ENCODE data around the gene TBC1D8.

TBC1D8 gene

DNA sequence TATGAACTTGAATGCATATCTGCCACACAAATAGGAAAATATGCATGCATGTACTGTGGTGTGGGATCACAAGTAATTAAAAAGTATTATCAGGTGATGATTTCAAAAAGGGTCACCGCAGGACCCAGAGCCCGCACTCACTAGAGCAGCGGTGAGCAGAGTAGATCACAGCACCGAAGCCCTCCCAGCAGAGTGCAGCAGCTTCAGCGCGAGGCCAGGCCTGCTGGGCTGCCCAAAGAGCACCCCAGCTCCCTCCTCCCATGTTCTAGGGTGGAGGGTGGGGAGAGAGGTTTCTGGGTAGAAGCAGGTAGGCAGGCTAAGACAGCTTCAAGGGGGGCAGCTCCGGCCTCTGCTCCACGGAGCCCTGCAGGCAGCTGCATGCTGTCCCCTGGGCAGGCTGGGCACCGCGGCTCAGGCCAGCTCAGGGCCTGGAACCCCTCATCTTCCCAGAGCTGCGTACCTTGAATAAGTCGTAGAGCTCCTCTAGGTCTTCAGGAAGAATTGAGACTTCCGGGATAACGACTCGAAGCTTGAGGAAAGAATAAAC is 124.2 kb downstream of the TBC1D8 start:
- no peak for DNase-seq (ENCODE audit: low read depth)

- no peak for DNase-seq (ENCODE audit: low read depth)
These were observed 124.9 kb downstream of the TBC1D8 start for GRCh38 chr2:101026253-101026701.

DNA sequence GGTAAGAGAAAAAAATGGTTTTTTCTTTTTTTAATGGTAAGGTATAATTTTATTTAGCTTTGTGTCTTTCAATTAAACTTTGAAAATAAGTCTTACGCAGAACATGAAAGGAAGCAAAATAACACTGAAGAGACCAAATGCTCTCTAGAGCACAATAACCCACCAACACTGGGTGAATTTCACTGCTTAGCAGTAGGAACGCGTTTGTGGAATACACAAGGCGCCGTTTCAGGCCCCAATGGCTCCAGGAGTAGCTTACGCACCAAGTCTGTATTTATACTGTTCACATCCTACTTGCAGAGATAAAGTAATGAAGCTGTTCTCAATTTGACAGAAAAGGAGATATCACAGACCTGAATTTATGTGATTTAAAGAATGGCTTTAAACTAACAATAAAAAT is 125.6 kb downstream of the TBC1D8 start:
- DNase-seq (ENCODE audit: low read depth): no peak

DNA sequence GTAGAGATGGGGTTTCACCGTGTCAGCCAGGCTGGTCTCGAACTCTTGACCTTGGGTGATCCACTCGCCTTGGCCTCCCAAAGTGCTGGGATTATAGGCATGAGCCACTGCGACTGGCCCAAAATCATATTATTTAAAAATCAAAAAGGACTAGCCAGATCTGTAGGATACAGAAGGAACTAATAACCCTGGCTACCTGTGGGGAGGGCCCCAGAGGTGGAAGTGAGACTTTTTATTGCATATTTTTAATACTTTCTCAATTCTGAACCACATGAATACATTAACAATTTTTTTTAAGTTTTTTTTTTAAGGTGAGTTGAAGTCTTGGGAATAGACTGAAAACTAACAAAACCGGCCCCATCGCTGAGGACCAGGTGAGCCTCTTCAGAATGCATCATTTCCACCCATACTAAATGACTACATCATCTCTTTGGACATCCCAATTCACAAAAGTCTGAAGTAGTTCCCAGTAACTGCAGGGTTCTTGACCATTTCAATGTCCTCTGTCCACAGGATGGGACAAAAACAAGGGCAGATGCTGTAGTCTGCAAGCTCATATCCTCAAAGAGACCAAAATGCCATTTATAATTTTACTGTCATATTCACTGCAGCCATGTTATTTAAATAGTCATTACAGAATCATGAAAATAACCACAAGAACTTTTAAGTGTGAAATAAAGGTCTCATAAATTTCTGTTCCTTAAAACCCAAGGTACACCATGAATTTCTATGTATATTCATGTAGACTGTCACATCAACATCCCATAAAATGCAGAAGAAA is 127.7 kb downstream of the TBC1D8 start:
- DNase-seq (ENCODE audit: low read depth): no peak

- DNase-seq (ENCODE audit: low read depth): no peak
These were observed 129.0 kb downstream of the TBC1D8 start for GRCh38 chr2:101022221-101022620.

DNA sequence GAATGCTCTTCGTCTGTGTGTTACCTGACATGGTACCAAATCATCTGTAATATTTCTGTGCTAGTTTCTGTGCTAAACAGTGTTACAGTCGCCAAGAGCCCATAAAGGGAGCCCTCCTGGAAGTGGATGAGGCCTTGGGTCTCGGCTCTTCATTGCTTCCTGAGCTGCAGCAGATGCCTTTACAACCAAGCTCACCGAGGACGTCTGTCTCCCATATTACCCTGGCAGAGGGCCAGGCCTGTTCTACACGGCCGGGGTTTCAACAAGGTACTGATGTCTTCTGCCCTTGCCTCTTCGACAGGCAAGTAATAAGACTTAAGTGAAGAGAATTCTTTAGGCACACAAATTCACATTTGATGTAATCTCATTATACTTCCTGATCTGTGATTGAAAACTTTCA is 132.2 kb downstream of the TBC1D8 start:
- no peak for DNase-seq (ENCODE audit: low read depth)

- DNase-seq (ENCODE audit: low read depth): no peak
These were observed 133.8 kb downstream of the TBC1D8 start for GRCh38 chr2:101017371-101017770.

- no peak for DNase-seq (ENCODE audit: low read depth)
These were observed 136.8 kb downstream of the TBC1D8 start for GRCh38 chr2:101014264-101014857.

DNA sequence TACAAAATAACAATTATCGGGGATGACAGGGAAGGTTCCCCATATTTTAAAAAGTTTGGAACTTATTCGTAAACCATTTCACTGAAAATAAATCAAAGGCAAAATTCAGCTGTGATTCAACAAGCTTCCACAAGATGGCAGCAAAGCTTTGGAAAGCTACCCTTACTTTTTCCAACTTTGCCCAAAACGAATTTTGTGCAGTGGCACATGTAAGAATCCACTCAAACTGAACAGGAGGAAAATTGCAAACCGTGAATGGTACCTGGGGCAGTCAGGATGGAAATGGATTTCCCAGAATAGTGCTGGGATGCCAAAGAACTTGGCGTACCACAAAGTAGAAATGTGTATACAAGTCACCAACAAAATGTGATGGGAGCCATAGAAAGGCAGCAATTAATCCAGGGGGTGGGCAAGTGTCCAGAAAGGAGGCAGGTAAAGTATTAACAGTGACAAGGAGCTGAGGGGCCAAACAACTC is 138.4 kb downstream of the TBC1D8 start:
- no peak for DNase-seq (ENCODE audit: low read depth)

DNA sequence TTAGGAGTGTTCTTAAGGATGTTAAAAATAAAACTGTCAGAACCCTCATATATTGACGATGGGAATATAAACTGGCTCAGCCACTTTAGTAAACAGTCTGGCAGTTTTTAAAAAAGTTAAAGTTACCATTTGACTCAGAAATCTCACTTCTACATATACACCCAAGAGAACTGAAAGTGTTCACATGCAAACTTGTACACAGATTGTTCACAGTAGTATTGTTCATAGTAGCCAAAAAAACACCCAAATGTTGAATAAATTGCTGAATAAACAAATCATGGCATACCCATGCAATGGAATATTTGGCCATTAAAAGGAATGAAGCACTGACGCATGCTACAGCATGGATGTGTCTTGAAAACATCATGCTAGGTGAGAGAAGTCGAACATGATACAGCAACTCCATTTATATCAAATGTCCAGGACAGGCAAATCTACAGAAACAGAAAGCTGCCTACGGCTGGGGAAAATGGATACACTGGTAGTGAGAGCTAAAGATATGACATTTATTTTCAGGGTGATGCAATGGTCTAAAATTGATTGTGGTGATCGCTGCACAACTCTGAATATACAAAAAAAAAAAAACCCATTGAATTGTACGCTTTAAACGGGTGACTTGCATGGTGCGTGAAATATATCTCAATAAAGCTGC is 139.0 kb downstream of the TBC1D8 start:
- DNase-seq (ENCODE audit: low read depth): no peak

DNA sequence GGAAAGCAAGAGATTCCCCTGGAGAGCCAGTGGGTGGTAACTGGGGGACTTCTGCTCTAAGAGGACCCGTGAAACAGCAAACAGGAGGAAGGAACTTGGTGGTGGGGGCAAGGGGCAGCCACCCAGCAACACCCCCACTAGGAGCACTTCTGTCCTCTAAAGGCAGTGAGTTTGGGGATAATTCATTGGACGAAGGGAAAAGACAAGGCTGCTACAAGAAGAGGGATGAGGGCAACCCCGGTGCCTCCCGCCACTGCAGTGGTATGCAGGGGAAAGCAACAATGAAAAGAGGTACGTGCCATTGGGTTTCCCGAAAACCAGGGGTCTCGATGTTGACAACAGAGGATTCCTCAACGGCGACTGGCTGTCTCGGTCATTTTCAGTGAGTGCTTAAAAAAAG is 140.0 kb downstream of the TBC1D8 start:
- no peak for DNase-seq (ENCODE audit: low read depth)

DNA sequence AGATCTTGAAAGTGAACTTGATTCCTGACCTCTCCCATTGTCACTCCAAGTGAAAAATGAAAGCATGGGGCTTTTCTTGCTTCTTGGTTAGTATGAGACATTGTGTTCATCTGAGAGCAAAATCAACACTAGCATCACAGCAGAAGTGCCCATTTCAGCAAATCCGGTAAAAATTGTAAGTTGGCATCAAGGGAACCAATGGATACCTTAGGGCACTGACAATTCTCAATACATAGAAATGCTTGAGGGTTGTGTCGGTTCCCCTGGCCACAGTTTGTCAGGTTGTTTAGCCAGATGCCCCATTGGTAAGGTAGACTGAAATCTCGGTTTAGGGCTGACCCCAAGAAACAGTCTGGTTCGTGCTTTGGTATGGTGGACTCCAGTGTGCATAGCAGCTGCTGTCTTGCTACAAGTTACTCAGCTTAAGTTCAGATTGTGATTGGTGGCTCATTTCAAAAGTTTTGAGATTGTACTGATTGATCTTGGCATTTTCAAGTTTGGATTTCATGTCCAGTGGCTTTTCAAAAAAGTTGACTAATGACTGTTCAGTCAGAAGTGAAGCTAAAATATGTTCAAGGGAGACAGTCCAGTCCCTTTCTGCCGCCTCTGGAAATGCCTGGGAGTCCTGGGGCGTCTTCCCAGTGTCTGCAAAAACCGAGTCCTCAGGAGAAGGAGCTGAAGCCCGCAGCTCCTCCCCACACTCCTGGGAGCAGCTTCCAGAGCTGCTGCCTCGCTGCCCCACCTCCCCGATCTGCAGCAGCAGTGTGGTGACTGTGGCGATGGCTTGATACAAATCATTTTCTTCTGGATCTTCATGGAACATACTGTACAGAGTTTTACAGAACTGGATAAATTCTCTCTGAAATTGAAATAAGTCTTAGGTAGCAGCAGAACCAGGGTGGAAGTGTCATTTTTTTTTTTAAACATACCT is 143.5 kb downstream of the TBC1D8 start:
- DNase-seq (ENCODE audit: low read depth): no peak

DNA sequence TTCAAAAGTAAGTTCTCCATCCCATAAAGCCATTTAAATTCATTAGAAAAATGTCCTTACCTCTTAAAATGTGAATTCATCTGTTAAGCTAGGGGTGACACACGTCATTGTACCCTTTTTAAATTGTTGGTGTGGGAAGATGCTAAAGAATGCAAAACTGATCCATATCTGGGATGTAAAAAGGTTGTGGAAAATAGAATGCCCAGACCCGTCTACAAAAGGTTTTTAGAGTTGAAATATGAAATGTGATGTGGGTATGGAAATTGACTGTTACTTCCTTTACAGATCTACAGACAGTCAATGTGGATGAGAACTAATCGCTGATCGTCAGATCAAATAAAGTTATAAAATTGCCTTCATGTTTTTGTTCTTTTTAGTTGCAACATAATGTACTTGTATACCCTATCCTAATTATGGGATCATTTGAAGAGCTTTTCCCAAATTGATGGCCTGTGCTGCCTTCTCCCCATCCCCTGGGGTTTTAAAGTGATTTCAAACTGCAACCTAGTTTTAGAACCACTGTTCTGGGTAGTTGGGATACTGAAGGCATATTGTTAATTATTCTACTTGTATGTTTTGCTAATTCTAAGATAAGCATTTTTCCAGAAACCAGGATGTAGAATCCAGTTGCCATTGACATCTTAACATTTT is 145.0 kb downstream of the TBC1D8 start:
- no peak for DNase-seq (ENCODE audit: low read depth)

DNA sequence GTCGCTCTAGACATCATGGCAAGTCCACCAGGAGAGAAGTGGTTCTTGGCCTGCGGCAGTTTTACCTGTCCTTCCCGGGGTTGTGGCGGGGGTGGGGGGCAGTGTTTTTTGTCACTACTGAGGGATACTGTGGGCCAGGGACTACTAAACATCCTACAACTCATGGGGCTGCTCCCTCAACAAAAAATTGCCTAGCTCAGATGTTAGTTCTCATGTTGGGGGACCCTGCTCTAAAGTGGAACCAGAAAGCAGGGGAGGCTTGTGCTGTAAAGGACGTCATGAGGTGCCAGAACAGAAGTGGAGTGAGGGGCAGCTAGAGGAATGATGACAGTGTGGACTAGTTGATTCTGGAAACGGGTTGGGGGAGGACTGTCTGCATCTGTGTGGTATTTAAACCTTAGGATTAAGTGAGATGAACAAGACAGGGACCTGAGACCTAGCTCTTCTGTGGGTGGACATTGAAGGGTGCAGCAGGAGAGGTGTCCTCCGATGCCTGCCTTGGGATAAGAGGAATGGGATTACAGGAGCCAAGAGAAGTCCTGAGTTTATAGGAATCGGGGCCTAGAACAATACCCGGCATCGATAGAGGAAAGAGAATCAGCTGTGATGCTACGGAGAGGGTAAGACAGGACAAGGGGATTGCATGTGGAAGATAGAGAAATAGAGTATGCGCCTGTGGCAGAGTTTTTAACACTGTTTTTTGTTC is 146.4 kb downstream of the TBC1D8 start:
- no peak for DNase-seq (ENCODE audit: low read depth)

DNA sequence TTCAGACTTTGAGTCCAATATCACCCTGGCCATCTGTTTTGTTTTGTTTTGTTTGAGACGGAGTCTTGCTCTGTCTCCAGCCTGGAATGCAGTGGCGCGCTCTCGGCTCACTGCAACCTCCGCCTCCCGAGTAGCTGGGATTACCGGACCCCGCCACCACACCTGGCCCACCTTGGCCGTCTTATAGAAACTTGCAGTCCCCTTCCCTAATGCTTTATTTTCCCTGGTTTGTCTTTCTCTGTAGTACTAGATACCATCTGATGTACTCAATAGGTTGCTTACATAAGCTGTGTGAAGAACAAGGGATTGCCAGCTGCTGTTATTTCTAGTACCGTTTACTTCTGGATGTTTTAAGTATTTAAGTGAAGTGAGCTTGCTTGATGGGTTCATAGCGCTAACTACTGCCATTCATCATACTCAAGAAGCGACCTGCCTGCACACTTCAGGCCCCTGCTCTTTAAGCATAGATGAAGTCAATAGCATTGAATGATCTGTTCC is 147.9 kb downstream of the TBC1D8 start:
- DNase-seq (ENCODE audit: low read depth): no peak

DNA sequence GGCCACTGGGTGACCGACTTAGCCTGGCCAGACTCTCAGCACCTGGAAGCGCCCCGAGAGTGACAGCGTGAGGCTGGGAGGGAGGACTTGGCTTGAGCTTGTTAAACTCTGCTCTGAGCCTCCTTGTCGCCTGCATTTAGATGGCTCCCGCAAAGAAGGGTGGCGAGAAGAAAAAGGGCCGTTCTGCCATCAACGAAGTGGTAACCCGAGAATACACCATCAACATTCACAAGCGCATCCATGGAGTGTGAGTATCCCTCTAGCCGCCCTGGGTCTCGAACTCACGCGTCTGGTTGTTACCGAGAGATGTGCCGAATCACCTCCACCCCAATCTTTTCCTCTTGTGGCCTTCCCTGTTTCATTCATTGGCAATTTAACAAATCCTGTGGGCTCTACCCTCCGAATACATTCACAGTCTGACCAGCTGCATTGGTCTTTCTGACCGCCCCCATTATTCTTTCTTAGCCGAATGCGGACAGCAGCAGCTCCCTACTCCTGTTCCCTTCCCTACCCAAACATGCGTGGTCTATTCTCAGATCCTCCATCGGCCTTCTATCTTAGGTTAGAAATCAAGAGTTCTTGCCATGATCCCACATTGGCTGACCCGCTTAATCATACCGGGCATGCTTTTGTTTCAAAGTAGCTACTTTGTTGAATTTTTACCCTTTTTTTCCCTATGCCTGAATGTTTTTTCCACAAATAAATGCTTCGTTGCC is 148.5 kb downstream of the TBC1D8 start:
- no peak for DNase-seq (ENCODE audit: low read depth)

- peak; percentile 89 for DNase-seq (ENCODE audit: low read depth)
These were observed 149.3 kb downstream of the TBC1D8 start, which contains the start of gene RPL31 for GRCh38 chr2:101001691-101002561. Gene RPL31, plus strand, starts transcription at chr2:101002289. Its CDS starts 413 bp downstream, at chr2:101002702.

DNA sequence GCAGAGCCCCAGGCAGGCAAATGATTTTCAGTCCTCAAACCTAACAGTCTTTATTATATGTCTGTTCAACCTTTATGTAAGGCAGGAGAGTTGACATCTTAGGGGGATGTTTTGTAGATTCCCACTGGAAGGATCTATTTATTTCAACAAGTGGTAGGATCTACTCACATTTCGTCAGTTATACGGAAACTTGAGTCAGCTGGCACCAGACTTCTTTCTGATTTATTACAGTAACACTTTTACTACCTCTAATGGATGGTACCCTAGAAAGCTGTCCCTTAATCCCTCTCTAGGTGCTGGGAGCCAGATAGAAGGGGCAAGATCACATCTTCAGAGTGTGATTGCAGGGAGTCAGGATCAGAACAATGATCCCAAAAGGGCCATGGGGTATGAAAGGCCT is 151.2 kb downstream of the TBC1D8 start:
- DNase-seq (ENCODE audit: low read depth): no peak

- no peak for DNase-seq (ENCODE audit: low read depth)
These were observed 153.0 kb downstream of the TBC1D8 start for GRCh38 chr2:100998235-100998573.

Measured in stimulated activated CD8-positive, alpha-beta memory T cell treated with anti-CD3 and anti-CD28 coated beads, Interleukin-12 subunit alpha, Interleukin-12 subunit beta, amount 100 ng/mL, for 4 hours (primary cell).